Measurements from ENCODE around the gene SSTR1.

DNA sequence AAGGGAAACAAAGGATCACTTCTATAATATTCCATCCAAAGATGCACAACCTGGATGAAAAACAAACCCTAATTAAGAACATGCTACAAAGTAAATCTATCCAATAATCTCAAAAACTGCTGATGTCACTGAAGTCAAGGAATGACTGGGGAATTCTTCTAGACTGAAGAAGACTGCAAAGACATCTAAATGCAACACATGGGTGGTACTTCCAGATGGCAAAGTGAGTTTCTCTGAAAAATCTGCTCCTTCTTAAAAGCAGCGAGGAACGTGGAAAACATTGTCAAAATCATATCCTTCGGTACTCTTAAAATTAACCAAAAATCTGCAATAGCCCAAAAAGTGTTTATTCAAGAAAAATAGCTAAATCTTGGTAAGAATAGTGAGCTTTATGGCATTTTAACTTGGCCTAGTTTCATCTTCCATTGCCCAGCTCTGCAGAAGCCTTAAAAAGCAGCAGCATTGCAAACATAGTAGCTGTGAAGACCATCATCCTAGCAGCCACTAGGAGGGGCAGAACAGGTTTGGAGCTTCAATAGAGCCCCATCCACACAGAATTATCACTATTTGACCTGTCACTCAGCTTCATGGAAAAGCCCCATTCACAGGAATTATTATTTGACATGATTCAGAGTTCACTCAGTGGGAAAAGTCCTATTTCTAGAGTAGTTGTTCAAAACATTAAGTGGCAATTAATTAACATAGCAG, 40.8 kb downstream of the SSTR1 start:
- TF ChIP-seq, protein P1, sequence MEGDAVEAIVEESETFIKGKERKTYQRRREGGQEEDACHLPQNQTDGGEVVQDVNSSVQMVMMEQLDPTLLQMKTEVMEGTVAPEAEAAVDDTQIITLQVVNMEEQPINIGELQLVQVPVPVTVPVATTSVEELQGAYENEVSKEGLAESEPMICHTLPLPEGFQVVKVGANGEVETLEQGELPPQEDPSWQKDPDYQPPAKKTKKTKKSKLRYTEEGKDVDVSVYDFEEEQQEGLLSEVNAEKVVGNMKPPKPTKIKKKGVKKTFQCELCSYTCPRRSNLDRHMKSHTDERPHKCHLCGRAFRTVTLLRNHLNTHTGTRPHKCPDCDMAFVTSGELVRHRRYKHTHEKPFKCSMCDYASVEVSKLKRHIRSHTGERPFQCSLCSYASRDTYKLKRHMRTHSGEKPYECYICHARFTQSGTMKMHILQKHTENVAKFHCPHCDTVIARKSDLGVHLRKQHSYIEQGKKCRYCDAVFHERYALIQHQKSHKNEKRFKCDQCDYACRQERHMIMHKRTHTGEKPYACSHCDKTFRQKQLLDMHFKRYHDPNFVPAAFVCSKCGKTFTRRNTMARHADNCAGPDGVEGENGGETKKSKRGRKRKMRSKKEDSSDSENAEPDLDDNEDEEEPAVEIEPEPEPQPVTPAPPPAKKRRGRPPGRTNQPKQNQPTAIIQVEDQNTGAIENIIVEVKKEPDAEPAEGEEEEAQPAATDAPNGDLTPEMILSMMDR (IDR thresholded peaks at IDR 0.05): no peak
- TF ChIP-seq POLR2A (IDR thresholded peaks at IDR 0.05): no peak

All from tibial nerve (tissue), 3 donors.